ENCODE measurements around the gene LALBA. TPM values are rescaled to one million over a fixed set of nuclear protein-coding genes. Genes with fewer than 3 reads are reported as not detected.

The LALBA gene
- total RNA-seq, 4 donors from 2014 or later: not detected

- DNase-seq (no peak), ATAC-seq (no peak)
- Histone ChIP-seq H3K27me3 (peaks cover 0 to 2% (median 0%) of the 10 kb centered on the region in 3 donors), H3K4me1 (no peaks in the 10 kb centered on the region), H3K36me3 (no peaks in the 10 kb centered on the region), H3K4me3 (no peak overlapping the region), H3K9me3 (no peaks in the 10 kb centered on the region), H3K27ac (no peak overlapping the region)
- intact Hi-C loops (cut with DNase I; ENCODE audit: low total_unique reads) (no loop called here), in situ Hi-C loops (cut with MboI; ENCODE audit: low sequenced_read_pairs in 4 of 4) (no loop called here)
- TF ChIP-seq CTCF (IDR thresholded peaks at IDR 0.05 in 4 of 5, conservative IDR thresholded peaks at IDR 0.05 in 1 of 5): no peak
- no peak for TF ChIP-seq POLR2A (IDR thresholded peaks at IDR 0.05)
Observed at GRCh38 chr12:48583728-48584127, 13.9 kb upstream of the LALBA start.

GRCh38 chr12:48580831-48581230 lies 11.0 kb upstream of the LALBA start:
- in situ Hi-C loops (cut with MboI; ENCODE audit: low sequenced_read_pairs in 4 of 4) (no loop called here), intact Hi-C loops (cut with DNase I; ENCODE audit: low total_unique reads) (no loop called here)
- Histone ChIP-seq H3K36me3 (no peaks in the 10 kb centered on the region), H3K4me1 (no peaks in the 10 kb centered on the region), H3K4me3 (no peak overlapping the region), H3K9me3 (no peaks in the 10 kb centered on the region), H3K27ac (no peak overlapping the region), H3K27me3 (no peaks in the 10 kb centered on the region)
- ATAC-seq (no peak), DNase-seq (no peak)
- no peak for TF ChIP-seq POLR2A (IDR thresholded peaks at IDR 0.05)
- no peak for TF ChIP-seq CTCF (IDR thresholded peaks at IDR 0.05 in 4 of 5, conservative IDR thresholded peaks at IDR 0.05 in 1 of 5)

- no peak overlapping the region for H3K27ac ChIP-seq
- DNase-seq: no peak
- H3K9me3 ChIP-seq: no peaks in the 10 kb centered on the region
- H3K27me3 ChIP-seq: no peaks in the 10 kb centered on the region
- no peaks in the 10 kb centered on the region for H3K4me1 ChIP-seq
- no peak for ATAC-seq
- no peaks in the 10 kb centered on the region for H3K36me3 ChIP-seq
- H3K4me3 ChIP-seq: no peak overlapping the region
- in situ Hi-C loops (cut with MboI; ENCODE audit: low sequenced_read_pairs in 4 of 4): no loop called here
- TF ChIP-seq CTCF (IDR thresholded peaks at IDR 0.05 in 4 of 5, conservative IDR thresholded peaks at IDR 0.05 in 1 of 5) (no peak), POLR2A (IDR thresholded peaks at IDR 0.05) (no peak)
- intact Hi-C loops (cut with DNase I; ENCODE audit: low total_unique reads): no loop called here
Observed at GRCh38 chr12:48572326-48572725, 2.5 kb upstream of the LALBA start.

- H3K27me3 ChIP-seq: no peaks in the 10 kb centered on the region
- H3K9me3 ChIP-seq: no peaks in the 10 kb centered on the region
- DNase-seq (no peak), ATAC-seq (no peak)
- H3K36me3 ChIP-seq: no peaks in the 10 kb centered on the region
- in situ Hi-C loops (cut with MboI; ENCODE audit: low sequenced_read_pairs in 4 of 4): no loop called here
- intact Hi-C loops (cut with DNase I; ENCODE audit: low total_unique reads): no loop called here
- no peak overlapping the region for H3K4me3 ChIP-seq
- TF ChIP-seq CTCF (IDR thresholded peaks at IDR 0.05 in 4 of 5, conservative IDR thresholded peaks at IDR 0.05 in 1 of 5): no peak
- TF ChIP-seq POLR2A (IDR thresholded peaks at IDR 0.05): no peak
- no peaks in the 10 kb centered on the region for H3K4me1 ChIP-seq
- no peak overlapping the region for H3K27ac ChIP-seq
Observed at GRCh38 chr12:48567731-48568130, 2.1 kb downstream of the LALBA start.

GRCh38 chr12:48557919-48558318 lies 11.9 kb downstream of the LALBA start:
- no peaks in the 10 kb centered on the region for H3K4me1 ChIP-seq
- ATAC-seq: no peak
- intact Hi-C loops (cut with DNase I; ENCODE audit: low total_unique reads): no loop called here
- H3K27ac ChIP-seq: no peak overlapping the region
- no peaks in the 10 kb centered on the region for H3K36me3 ChIP-seq
- DNase-seq: no peak
- no peaks in the 10 kb centered on the region for H3K27me3 ChIP-seq
- no peak overlapping the region for H3K4me3 ChIP-seq
- TF ChIP-seq POLR2A (IDR thresholded peaks at IDR 0.05) (no peak), CTCF (IDR thresholded peaks at IDR 0.05 in 4 of 5, conservative IDR thresholded peaks at IDR 0.05 in 1 of 5) (no peak)
- in situ Hi-C loops (cut with MboI; ENCODE audit: low sequenced_read_pairs in 4 of 4): no loop called here
- no peaks in the 10 kb centered on the region for H3K9me3 ChIP-seq

All from gastrocnemius medialis (tissue), 4 donors.